Keratinocyte (primary cell): ENCODE data around the gene ALG12. TPM values are rescaled to one million over a fixed set of nuclear protein-coding genes. Genes with fewer than 3 reads are reported as not detected.

Source experiments
- DNase-seq: peaks from one replicate; pipeline ENCODE4 v3.0.0-alpha.2; 2011; ENCODE audit warnings: low read depth, missing footprints, low spot score
- FAIRE-seq: peaks from 2 replicates; lab custom pipeline; 2011; peaks lifted over from hg19 to GRCh38; lab: Jason Lieb, UNC
- H2AFZ ChIP-seq: 2 replicates; pipeline ENCODE4 v1.6.0; 2012; ENCODE audit warnings: low read length, control low read depth, inconsistent platforms; ENCODE audit not compliant: control insufficient read depth
- H3K27ac ChIP-seq: 2 replicates; pipeline ENCODE4 v1.5.1; 2011; ENCODE audit warnings: low read length; ENCODE audit not compliant: control insufficient read depth, insufficient read depth
- H3K27me3 ChIP-seq: 3 replicates; pipeline ENCODE4 v1.6.0; 2011; ENCODE audit warnings: low read length; ENCODE audit not compliant: control insufficient read depth, insufficient read depth; ENCODE audit errors: extremely low read depth
- H3K36me3 ChIP-seq, 2 experiments: 2 replicates in 1 of 2; 3 replicates in 1 of 2; pipeline ENCODE4 v1.5.1; 2011; ENCODE audit warnings: low read length in 2 of 2, mild to moderate bottlenecking in 1 of 2; ENCODE audit not compliant: control insufficient read depth in 2 of 2, insufficient read depth in 2 of 2; ENCODE audit errors: extremely low read depth in 1 of 2
- H3K4me1 ChIP-seq: 3 replicates; pipeline ENCODE4 v1.5.1; 2011; ENCODE audit warnings: low read length; ENCODE audit not compliant: control insufficient read depth, insufficient read depth; ENCODE audit errors: extremely low read depth
- H3K4me2 ChIP-seq: 3 replicates; pipeline ENCODE4 v1.6.0; 2011; ENCODE audit warnings: low read depth, low read length; ENCODE audit not compliant: control insufficient read depth, insufficient read depth; ENCODE audit errors: extremely low read depth
- H3K4me3 ChIP-seq, 3 experiments: fragments of 200-600 bp in 1 of 3; sonication (generic) in 1 of 3; 2 replicates in 2 of 3; 3 replicates in 1 of 3; pipeline ENCODE4 v1.5.1; 2011 to 2016; ENCODE audit warnings: low read length in 3 of 3, mild to moderate bottlenecking in 3 of 3, control low read depth in 2 of 3, inconsistent platforms in 1 of 3, low read depth in 1 of 3, mixed read lengths in 1 of 3, mixed run types in 1 of 3, moderate library complexity in 1 of 3; ENCODE audit not compliant: control insufficient read depth in 2 of 3, insufficient read depth in 2 of 3; ENCODE audit errors: extremely low read depth in 1 of 3
- H3K79me2 ChIP-seq: 2 replicates; pipeline ENCODE4 v1.6.0; 2012; ENCODE audit warnings: low read length; ENCODE audit not compliant: control insufficient read depth, insufficient read depth
- H3K9ac ChIP-seq: 3 replicates; pipeline ENCODE4 v1.6.0; 2011; ENCODE audit warnings: low read length; ENCODE audit not compliant: control insufficient read depth, insufficient read depth; ENCODE audit errors: extremely low read depth
- H3K9me1 ChIP-seq: 3 replicates; pipeline ENCODE4 v1.6.0; 2011; ENCODE audit warnings: low read length; ENCODE audit not compliant: control insufficient read depth, insufficient read depth; ENCODE audit errors: extremely low read depth
- H3K9me3 ChIP-seq: 2 replicates; pipeline ENCODE4 v1.5.1; 2012; ENCODE audit warnings: low read depth, low read length; ENCODE audit not compliant: control insufficient read depth
- H4K20me1 ChIP-seq: 3 replicates; pipeline ENCODE4 v1.6.0; 2011; ENCODE audit warnings: low read length; ENCODE audit not compliant: control insufficient read depth, insufficient read depth; ENCODE audit errors: extremely low read depth
- CTCF ChIP-seq, 3 experiments: IDR thresholded peaks in 1 of 3; conservative IDR thresholded peaks in 1 of 3; optimal IDR thresholded peaks in 1 of 3; 2 replicates in 2 of 3; 3 replicates in 1 of 3; pipeline versions ENCODE3 to v1.5.1; 2011; ENCODE audit warnings: low read length in 3 of 3, mild to moderate bottlenecking in 3 of 3, moderate library complexity in 2 of 3, control low read depth in 1 of 3, inconsistent platforms in 1 of 3; ENCODE audit not compliant: insufficient read depth in 2 of 3; ENCODE audit errors: extremely low read depth in 1 of 3
- EZH2 ChIP-seq: IDR thresholded peaks from one replicate; pipeline ENCODE4 v1.6.1; 2012; ENCODE audit warnings: inconsistent platforms, mild to moderate bottlenecking, low read length, moderate library complexity
- dilution Hi-C: fragments of 300-500 bp; cut with MboI; formaldehyde crosslinking; loops from one replicate; pipeline ENCODE4 v1.7.0; 2020; ENCODE audit warnings: low sequenced_read_pairs; ENCODE audit not compliant: extremely low pct_ligation_motif_present
- polyA plus RNA-seq, 5 experiments: library from polyadenylated mRNA; depleted of rRNA in 3 of 5; stranded (reverse) in 3 of 5; stranded (forward) in 1 of 5; unstranded in 1 of 5; fragments of >200 nt; gene quantifications; 1 replicate in 1 of 5; 2 replicates in 3 of 5; 3 replicates in 1 of 5; pipeline versions ENCODE4 v1.2.1 to v1.2.3, GENCODE V29; 2011 to 2012; ENCODE audit warnings: missing spikeins in 2 of 5, low read depth in 1 of 5, low replicate concordance in 1 of 5

ALG12 gene
- polyA plus RNA-seq, 1 donor (not counting 4 experiments of a cell fraction or from before 2014, with no cell fraction given) = 6.3 TPM

DNA sequence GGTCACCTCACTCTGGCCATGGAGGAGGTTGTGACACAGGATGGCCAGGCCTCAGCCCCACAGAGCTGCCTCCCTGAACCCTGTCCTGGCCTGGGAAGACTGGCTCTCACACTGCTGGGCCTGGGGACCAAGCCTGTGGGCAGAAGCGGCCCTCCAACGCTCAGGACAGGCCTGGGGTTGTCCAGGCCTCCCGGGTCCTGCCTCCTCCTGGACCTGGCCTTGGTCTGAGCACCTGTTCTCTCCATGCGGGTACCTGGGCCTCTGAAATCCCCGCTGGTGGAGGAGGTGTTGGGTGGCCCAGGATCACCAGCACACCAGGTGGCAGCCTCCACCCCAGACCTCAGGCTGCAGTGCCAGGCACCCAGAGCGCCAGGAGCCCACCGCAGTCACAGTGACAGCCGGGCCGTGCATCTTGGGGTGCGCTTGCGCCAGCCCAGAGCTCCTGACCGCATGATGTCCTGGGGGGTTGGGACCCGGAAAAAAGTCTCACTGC, 26.2 kb upstream of the ALG12 start:
- no peak overlapping the region for H2AFZ ChIP-seq
- no peak for TF ChIP-seq CTCF (optimal IDR thresholded peaks at IDR 0.05 in 1 of 3, IDR thresholded peaks at IDR 0.05 in 1 of 3, conservative IDR thresholded peaks at IDR 0.05 in 1 of 3; ENCODE audit: extremely low read depth in 1 of 3, insufficient read depth in 2 of 3, low read length in 3 of 3)
- TF ChIP-seq EZH2 = no peak
- H3K9me1 ChIP-seq = no peaks in the 10 kb centered on the region
- FAIRE-seq (no peak), DNase-seq (no peak)
- no peaks in the 10 kb centered on the region for H3K36me3 ChIP-seq
- H3K4me2 ChIP-seq = no peak overlapping the region
- H3K79me2 ChIP-seq = no peaks in the 10 kb centered on the region
- H3K27me3 ChIP-seq = no peaks in the 10 kb centered on the region
- dilution Hi-C loops = no loop called here
- no peaks in the 10 kb centered on the region for H3K9me3 ChIP-seq
- no peak overlapping the region for H3K4me3 ChIP-seq
- H3K27ac ChIP-seq = no peak overlapping the region
- H4K20me1 ChIP-seq = no peaks in the 10 kb centered on the region
- H3K4me1 ChIP-seq = peaks cover 15% of the 10 kb centered on the region
- H3K9ac ChIP-seq = no peak overlapping the region

GRCh38 chr22:49943771-49944398, 25.6 kb upstream of the ALG12 start:
- Histone ChIP-seq H3K4me2 (no peak overlapping the region), H3K4me3 (no peak overlapping the region), H3K27ac (no peak overlapping the region), H3K27me3 (no peaks in the 10 kb centered on the region), H3K36me3 (no peaks in the 10 kb centered on the region), H3K79me2 (no peaks in the 10 kb centered on the region), H2AFZ (no peak overlapping the region), H3K9me1 (no peaks in the 10 kb centered on the region), H3K9me3 (no peaks in the 10 kb centered on the region), H4K20me1 (no peaks in the 10 kb centered on the region), H3K9ac (no peak overlapping the region), H3K4me1 (peaks cover 13% of the 10 kb centered on the region)
- FAIRE-seq (no peak), DNase-seq (no peak)
- dilution Hi-C loops = no loop called here
- no peak for TF ChIP-seq CTCF (optimal IDR thresholded peaks at IDR 0.05 in 1 of 3, IDR thresholded peaks at IDR 0.05 in 1 of 3, conservative IDR thresholded peaks at IDR 0.05 in 1 of 3; ENCODE audit: extremely low read depth in 1 of 3, insufficient read depth in 2 of 3, low read length in 3 of 3)
- TF ChIP-seq EZH2 = no peak
